ENCODE data around the gene PACRG. TPM values are rescaled to one million over a fixed set of nuclear protein-coding genes. Genes with fewer than 3 reads are reported as not detected.

PACRG gene
- total RNA-seq, 1 experiment from 2014 or later, result 0.59 TPM

DNA sequence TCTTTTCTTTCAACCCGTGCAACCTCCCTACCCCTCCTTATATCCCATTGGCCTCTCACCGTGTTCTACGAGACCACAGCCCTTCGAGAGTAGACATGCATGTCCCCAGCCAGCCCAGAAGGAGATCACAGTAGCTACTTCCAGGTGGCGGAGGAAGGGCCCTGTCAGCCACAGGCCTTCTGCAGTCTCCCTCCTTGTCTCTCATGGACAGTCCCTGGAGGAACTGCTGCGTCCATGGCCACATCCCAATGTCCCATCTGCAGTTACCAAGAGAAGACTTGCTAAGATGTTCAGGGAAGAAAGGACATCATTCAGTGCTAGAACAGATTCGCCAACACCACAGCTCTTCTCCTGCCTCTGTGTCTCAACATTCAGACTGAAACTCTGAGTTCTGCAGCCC is 625.2 kb downstream of the PACRG start:
- Histone ChIP-seq H3K4me3 (ENCODE audit: low read depth in 2 of 2, low read length in 2 of 2) (no peak overlapping the region), H3K4me1 (ENCODE audit: control insufficient read depth, insufficient read depth, low read length) (peaks cover 12% of the 10 kb centered on the region), H3K27me3 (ENCODE audit: control insufficient read depth, insufficient read depth, low read length) (no peaks in the 10 kb centered on the region), H3K27ac (ENCODE audit: low read length) (no peak overlapping the region), H3K36me3 (ENCODE audit: control insufficient read depth, insufficient read depth, low read length) (no peaks in the 10 kb centered on the region), H3K9me3 (ENCODE audit: control insufficient read depth, insufficient read depth, low read depth, low read length) (no peaks in the 10 kb centered on the region)
- TF ChIP-seq POLR2AphosphoS5 (IDR thresholded peaks at IDR 0.05; ENCODE audit: low read depth, low read length), result no peak
- TF ChIP-seq TCF7L2 (IDR thresholded peaks at IDR 0.05; ENCODE audit: low read depth, low read length), result no peak
- TF ChIP-seq, protein P1, sequence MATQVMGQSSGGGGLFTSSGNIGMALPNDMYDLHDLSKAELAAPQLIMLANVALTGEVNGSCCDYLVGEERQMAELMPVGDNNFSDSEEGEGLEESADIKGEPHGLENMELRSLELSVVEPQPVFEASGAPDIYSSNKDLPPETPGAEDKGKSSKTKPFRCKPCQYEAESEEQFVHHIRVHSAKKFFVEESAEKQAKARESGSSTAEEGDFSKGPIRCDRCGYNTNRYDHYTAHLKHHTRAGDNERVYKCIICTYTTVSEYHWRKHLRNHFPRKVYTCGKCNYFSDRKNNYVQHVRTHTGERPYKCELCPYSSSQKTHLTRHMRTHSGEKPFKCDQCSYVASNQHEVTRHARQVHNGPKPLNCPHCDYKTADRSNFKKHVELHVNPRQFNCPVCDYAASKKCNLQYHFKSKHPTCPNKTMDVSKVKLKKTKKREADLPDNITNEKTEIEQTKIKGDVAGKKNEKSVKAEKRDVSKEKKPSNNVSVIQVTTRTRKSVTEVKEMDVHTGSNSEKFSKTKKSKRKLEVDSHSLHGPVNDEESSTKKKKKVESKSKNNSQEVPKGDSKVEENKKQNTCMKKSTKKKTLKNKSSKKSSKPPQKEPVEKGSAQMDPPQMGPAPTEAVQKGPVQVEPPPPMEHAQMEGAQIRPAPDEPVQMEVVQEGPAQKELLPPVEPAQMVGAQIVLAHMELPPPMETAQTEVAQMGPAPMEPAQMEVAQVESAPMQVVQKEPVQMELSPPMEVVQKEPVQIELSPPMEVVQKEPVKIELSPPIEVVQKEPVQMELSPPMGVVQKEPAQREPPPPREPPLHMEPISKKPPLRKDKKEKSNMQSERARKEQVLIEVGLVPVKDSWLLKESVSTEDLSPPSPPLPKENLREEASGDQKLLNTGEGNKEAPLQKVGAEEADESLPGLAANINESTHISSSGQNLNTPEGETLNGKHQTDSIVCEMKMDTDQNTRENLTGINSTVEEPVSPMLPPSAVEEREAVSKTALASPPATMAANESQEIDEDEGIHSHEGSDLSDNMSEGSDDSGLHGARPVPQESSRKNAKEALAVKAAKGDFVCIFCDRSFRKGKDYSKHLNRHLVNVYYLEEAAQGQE (IDR thresholded peaks at IDR 0.05; ENCODE audit: insufficient read depth in 1 of 2, low read depth in 2 of 2, low read length in 1 of 2), result no peak
- TF ChIP-seq, protein P2, sequence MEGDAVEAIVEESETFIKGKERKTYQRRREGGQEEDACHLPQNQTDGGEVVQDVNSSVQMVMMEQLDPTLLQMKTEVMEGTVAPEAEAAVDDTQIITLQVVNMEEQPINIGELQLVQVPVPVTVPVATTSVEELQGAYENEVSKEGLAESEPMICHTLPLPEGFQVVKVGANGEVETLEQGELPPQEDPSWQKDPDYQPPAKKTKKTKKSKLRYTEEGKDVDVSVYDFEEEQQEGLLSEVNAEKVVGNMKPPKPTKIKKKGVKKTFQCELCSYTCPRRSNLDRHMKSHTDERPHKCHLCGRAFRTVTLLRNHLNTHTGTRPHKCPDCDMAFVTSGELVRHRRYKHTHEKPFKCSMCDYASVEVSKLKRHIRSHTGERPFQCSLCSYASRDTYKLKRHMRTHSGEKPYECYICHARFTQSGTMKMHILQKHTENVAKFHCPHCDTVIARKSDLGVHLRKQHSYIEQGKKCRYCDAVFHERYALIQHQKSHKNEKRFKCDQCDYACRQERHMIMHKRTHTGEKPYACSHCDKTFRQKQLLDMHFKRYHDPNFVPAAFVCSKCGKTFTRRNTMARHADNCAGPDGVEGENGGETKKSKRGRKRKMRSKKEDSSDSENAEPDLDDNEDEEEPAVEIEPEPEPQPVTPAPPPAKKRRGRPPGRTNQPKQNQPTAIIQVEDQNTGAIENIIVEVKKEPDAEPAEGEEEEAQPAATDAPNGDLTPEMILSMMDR (IDR thresholded peaks at IDR 0.05), result no peak
- TF ChIP-seq SIN3A (IDR thresholded peaks at IDR 0.05; ENCODE audit: borderline replicate concordance, insufficient read depth, low read depth, low read length), result no peak
- ATAC-seq (no peak), DNase-seq (ENCODE audit: low read depth, low spot score) (no peak)
- in situ Hi-C loops (cut with HindIII; ENCODE audit: low pct_unique_long_range_greater_than_20kb, low sequenced_read_pairs) (no loop called here), intact Hi-C loops (cut with micrococcal nuclease; ENCODE audit: unreplicated experiment) (no loop called here)
- BruUV-seq (replicated peaks), result no TSS peak
- CTCF ChIA-PET, result interaction anchor here (0.6 kb wide), 1 partner anchor 24 kb away, joined by 4 read pairs; no protein-coding TSS in a partner anchor
- POLR2A ChIA-PET, result no interaction called here

- H3K27ac ChIP-seq (ENCODE audit: low read length), result no peak overlapping the region
- intact Hi-C loops (cut with micrococcal nuclease; ENCODE audit: unreplicated experiment) (no loop called here), in situ Hi-C loops (cut with HindIII; ENCODE audit: low pct_unique_long_range_greater_than_20kb, low sequenced_read_pairs) (no loop called here)
- no peak for DNase-seq (ENCODE audit: low read depth, low spot score)
- CTCF ChIA-PET, result interaction anchor here (0.5 kb wide), 1 partner anchor 70 kb away, joined by 5 read pairs; no protein-coding TSS in a partner anchor
- H3K4me3 ChIP-seq (ENCODE audit: low read depth in 2 of 2, low read length in 2 of 2), result no peak overlapping the region
- H3K36me3 ChIP-seq (ENCODE audit: control insufficient read depth, insufficient read depth, low read length), result no peaks in the 10 kb centered on the region
- ATAC-seq, result no peak
- H3K4me1 ChIP-seq (ENCODE audit: control insufficient read depth, insufficient read depth, low read length), result peaks cover 12% of the 10 kb centered on the region
- no TSS peak for BruUV-seq (replicated peaks)
- no peaks in the 10 kb centered on the region for H3K27me3 ChIP-seq (ENCODE audit: control insufficient read depth, insufficient read depth, low read length)
- H3K9me3 ChIP-seq (ENCODE audit: control insufficient read depth, insufficient read depth, low read depth, low read length), result no peaks in the 10 kb centered on the region
- TF ChIP-seq, protein P1 (IDR thresholded peaks at IDR 0.05; ENCODE audit: insufficient read depth in 1 of 2, low read depth in 2 of 2, low read length in 1 of 2), result no peak
- TF ChIP-seq TCF7L2 (IDR thresholded peaks at IDR 0.05; ENCODE audit: low read depth, low read length), result no peak
- TF ChIP-seq, protein P2 (IDR thresholded peaks at IDR 0.05), result no peak
- POLR2A ChIA-PET, result no interaction called here
Observed at GRCh38 chr6:163354085-163354484, 626.3 kb downstream of the PACRG start.
